IgD-negative memory B cell (primary cell): ENCODE data around the gene VPS37D. TPM values are rescaled to one million over a fixed set of nuclear protein-coding genes. Genes with fewer than 3 reads are reported as not detected.
"Not testable (repeated sequence)": the region's sequence is repeated elsewhere in the genome, so short reads cannot be mapped to it uniquely, and the experiment has no call there.

Source experiments
- H3K27ac Mint-ChIP-seq, 3 donors: one replicate each; pipeline ENCODE4 v1.8.0; 2020 to 2022; ENCODE audit warnings: mild to moderate bottlenecking in 3 of 3, mixed read lengths in 3 of 3, moderate library complexity in 1 of 3
- H3K27me3 Mint-ChIP-seq: one replicate; pipeline ENCODE4 v1.8.0; 2021; ENCODE audit warnings: mixed read lengths
- H3K36me3 Mint-ChIP-seq: one replicate; pipeline ENCODE4 v1.8.0; 2020; ENCODE audit warnings: mild to moderate bottlenecking, mixed read lengths
- H3K4me1 Mint-ChIP-seq, 3 donors: one replicate each; pipeline ENCODE4 v1.8.0; 2020 to 2022; ENCODE audit warnings: mixed read lengths in 3 of 3, mild to moderate bottlenecking in 1 of 3
- H3K4me3 Mint-ChIP-seq, 4 donors: one replicate each; pipeline ENCODE4 v1.8.0; 2020 to 2022; ENCODE audit warnings: mild to moderate bottlenecking in 4 of 4, mixed read lengths in 4 of 4, moderate library complexity in 3 of 4
- H3K9me3 Mint-ChIP-seq, 3 donors: one replicate each; pipeline ENCODE4 v1.8.0; 2020 to 2021; ENCODE audit warnings: mixed read lengths in 3 of 3, mild to moderate bottlenecking in 1 of 3
- polyA plus RNA-seq: library from polyadenylated mRNA; unstranded; fragments of 300-500 nt; fragmentation: Illumina TruSeq; gene quantifications from one replicate; pipeline ENCODE4 v1.2.3, GENCODE V29; 2021

Gene VPS37D
- polyA plus RNA-seq, 1 donor from 2014 or later, result 0.39 TPM

DNA sequence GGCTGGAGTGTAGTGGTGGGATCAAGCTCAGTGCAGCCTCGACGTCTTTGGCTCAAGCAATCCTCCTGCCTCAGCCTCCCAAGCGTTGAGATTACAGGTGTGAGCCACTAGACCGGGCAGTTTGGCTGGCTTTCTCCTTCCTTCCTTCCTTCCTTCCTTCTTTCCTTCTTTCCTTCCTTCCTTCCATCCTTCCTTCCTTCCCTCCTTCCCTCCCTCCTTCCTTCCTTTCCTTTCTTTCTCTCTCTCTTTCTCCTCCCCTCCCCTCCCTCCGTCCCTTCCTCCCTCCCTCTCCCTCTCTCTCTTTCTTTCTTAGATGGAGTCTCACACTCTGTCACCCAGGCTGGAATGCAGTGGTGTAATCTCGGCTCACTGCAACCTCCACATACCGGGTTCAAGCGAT is 7.6 kb upstream of the VPS37D start:
- Mint-ChIP-seq H3K9me3 (peaks cover 3 to 11% (median 4%) of the 10 kb centered on the region in 3 donors), H3K4me1 (peaks cover 0 to 1% (median 0%) of the 10 kb centered on the region in 3 donors), H3K36me3 (peaks cover 2% of the 10 kb centered on the region), H3K27ac (no peak overlapping the region), H3K4me3 (no peak overlapping the region), H3K27me3 (peaks cover 26% of the 10 kb centered on the region)

- H3K36me3 Mint-ChIP-seq, H3K4me1 Mint-ChIP-seq, H3K9me3 Mint-ChIP-seq, H3K27ac Mint-ChIP-seq, H3K4me3 Mint-ChIP-seq: not testable (repeated sequence)
- H3K27me3 Mint-ChIP-seq, result peaks cover 31% of the 10 kb centered on the region
Measured at GRCh38 chr7:73660594-73660993, 7.0 kb upstream of the VPS37D start.

- Mint-ChIP-seq H3K4me1 (peaks cover 0 to 3% (median 1%) of the 10 kb centered on the region in 3 donors), H3K9me3 (peaks cover 4 to 5% (median 5%) of the 10 kb centered on the region in 3 donors), H3K27ac (no peak overlapping the region), H3K36me3 (peaks cover 2% of the 10 kb centered on the region), H3K27me3 (peaks cover 32% of the 10 kb centered on the region), H3K4me3 (no peak overlapping the region)
Measured at GRCh38 chr7:73663033-73663432, 4.6 kb upstream of the VPS37D start.

GRCh38 chr7:73668103-73668885 is 663 bp downstream of the VPS37D start:
- peak overlapping the region; percentile 58 to 83 (median 75) for H3K4me3 Mint-ChIP-seq
- H3K27me3 Mint-ChIP-seq, result peaks cover 23% of the 10 kb centered on the region
- peaks cover 1% of the 10 kb centered on the region for H3K36me3 Mint-ChIP-seq
- H3K4me1 Mint-ChIP-seq, result peaks cover 0 to 6% (median 3%) of the 10 kb centered on the region in 3 donors
- peaks cover under 1 to 2% (median 1%) of the 10 kb centered on the region in 3 donors for H3K9me3 Mint-ChIP-seq
- peak overlapping the region in 1 of 3 donors; percentile 51 for H3K27ac Mint-ChIP-seq

- Mint-ChIP-seq H3K36me3 (no peaks in the 10 kb centered on the region), H3K9me3 (peaks cover 0 to 2% (median 0%) of the 10 kb centered on the region in 3 donors), H3K27me3 (peaks cover 21% of the 10 kb centered on the region), H3K4me3 (peak overlapping the region in 3 of 4 donors; percentile 58 to 83 (median 82)), H3K4me1 (peaks cover 0 to 6% (median 3%) of the 10 kb centered on the region in 3 donors), H3K27ac (peak overlapping the region in 1 of 3 donors; percentile 51)
Measured at GRCh38 chr7:73668886-73669230, 1.2 kb downstream of the VPS37D start.

DNA sequence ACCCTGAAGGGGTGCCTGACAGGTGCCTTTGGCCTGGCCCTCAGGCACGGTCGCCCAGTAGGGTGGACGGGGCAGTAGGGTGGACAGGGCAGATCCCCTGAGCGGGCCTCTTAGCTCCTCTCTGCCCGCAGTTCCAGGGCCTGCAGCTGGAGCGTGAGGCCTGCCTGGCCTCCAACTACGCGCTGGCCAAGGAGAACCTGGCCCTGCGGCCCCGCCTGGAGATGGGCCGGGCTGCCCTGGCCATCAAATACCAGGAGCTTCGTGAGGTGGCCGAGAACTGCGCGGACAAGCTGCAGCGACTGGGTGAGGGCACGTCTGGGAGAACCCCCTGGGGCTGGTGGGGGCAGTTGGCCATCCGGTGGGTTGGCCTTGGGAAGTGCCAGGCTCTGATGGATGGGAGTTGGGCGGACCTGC is 1.7 kb downstream of the VPS37D start:
- H3K4me1 Mint-ChIP-seq, result peaks cover 0 to 6% (median 3%) of the 10 kb centered on the region in 3 donors
- H3K36me3 Mint-ChIP-seq, result no peaks in the 10 kb centered on the region
- H3K9me3 Mint-ChIP-seq, result peaks cover 0 to 2% (median 0%) of the 10 kb centered on the region in 3 donors
- no peak overlapping the region for H3K4me3 Mint-ChIP-seq
- no peak overlapping the region for H3K27ac Mint-ChIP-seq
- H3K27me3 Mint-ChIP-seq, result peaks cover 17% of the 10 kb centered on the region

DNA sequence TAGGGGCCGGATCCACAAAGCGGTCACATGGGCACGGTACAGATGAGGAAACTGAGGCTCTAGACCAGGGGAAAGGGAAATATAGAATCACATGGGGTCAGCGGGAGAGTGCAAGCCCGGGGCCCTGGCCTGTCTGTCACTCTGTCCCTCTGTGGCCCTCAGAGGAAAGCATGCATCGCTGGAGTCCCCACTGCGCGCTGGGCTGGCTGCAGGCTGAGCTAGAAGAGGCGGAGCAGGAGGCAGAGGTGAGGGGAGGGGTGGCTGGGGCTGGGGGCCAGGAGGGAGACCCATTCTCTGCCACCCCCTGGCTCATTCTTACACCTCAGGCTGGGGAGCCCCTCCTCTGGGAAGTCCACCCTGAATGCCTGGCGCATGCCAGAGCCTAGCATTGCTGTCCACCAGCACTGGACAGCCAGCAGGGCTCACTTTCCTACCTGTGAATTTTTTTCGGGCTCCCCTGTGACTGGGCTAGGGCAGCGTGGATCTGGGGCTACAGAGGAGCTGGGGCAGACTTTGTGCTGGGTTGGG is 2.3 kb downstream of the VPS37D start:
- H3K27me3 Mint-ChIP-seq, result peaks cover 12% of the 10 kb centered on the region
- H3K9me3 Mint-ChIP-seq, result peaks cover 0 to 2% (median 0%) of the 10 kb centered on the region in 3 donors
- H3K36me3 Mint-ChIP-seq, result no peaks in the 10 kb centered on the region
- peak overlapping the region in 1 of 4 donors; percentile 44 for H3K4me3 Mint-ChIP-seq
- H3K4me1 Mint-ChIP-seq, result peaks cover 0 to 6% (median 3%) of the 10 kb centered on the region in 3 donors
- H3K27ac Mint-ChIP-seq, result no peak overlapping the region

DNA sequence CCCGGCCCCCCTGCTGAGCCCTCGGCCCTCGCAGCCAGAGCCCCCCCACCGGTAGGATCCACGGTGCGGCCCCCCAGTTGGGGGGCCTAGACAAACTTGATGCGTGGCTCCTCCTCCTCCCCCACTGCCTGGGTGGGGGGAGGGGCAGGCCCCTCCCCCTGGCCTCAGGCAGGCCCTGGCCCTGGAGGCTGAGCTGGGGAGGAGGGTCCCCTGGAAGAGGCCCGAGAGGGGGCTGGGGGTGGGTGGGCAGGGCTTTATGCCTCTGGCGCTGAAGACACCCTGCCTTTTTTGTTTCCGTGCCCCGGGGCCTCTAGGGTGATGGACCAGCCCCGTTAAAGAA is 3.7 kb downstream of the VPS37D start:
- H3K4me3 Mint-ChIP-seq, result no peak overlapping the region
- H3K4me1 Mint-ChIP-seq, result peaks cover 0 to 3% (median 3%) of the 10 kb centered on the region in 3 donors
- no peaks in the 10 kb centered on the region for H3K36me3 Mint-ChIP-seq
- peaks cover 6% of the 10 kb centered on the region for H3K27me3 Mint-ChIP-seq
- no peak overlapping the region for H3K27ac Mint-ChIP-seq
- no peaks in the 10 kb centered on the region for H3K9me3 Mint-ChIP-seq

DNA sequence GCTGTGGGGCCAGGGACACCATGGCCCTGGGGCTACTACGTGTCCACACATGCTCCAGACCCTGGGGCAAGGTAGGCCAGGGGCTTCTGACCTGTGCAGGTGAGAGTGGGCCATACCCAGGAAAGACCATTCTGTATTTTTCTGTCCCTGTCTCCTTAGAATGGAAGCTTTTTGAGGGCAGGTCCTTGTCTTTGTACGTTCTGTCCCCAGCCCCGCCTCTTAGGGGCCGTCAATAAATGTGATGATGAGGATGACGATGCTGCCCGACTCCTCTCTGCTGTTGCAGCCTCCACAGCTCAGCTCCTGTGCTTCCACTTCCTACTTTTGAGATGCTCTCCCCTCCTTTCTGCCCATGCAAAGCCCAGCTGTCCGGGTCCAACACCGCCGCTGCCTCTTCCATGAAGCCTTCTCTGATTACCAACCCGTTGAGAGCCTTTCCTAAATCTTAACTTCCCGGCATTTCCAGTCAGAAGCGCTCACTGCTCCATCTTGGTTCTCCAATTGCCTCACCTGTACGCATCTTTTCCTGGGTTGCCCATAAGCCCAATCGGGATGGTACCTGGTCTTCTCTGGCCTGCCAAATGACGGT is 4.3 kb downstream of the VPS37D start:
- H3K9me3 Mint-ChIP-seq, result no peaks in the 10 kb centered on the region

GRCh38 chr7:73674468-73675124 is 7.0 kb downstream of the VPS37D start:
- no peak overlapping the region for H3K4me3 Mint-ChIP-seq
- no peak overlapping the region for H3K27ac Mint-ChIP-seq

More for the DNA sequence above, 4.3 kb downstream of the VPS37D start:
- Mint-ChIP-seq H3K4me1 (peaks cover 0 to 3% (median 3%) of the 10 kb centered on the region in 3 donors), H3K27me3 (peaks cover 6% of the 10 kb centered on the region), H3K27ac (peak overlapping the region in 1 of 3 donors; percentile 13), H3K4me3 (peak overlapping the region in 1 of 4 donors; percentile 67), H3K36me3 (no peaks in the 10 kb centered on the region)

GRCh38 chr7:73676062-73676461 is 8.4 kb downstream of the VPS37D start:
- H3K4me1 Mint-ChIP-seq, H3K4me3 Mint-ChIP-seq, H3K36me3 Mint-ChIP-seq, H3K27me3 Mint-ChIP-seq, H3K9me3 Mint-ChIP-seq, H3K27ac Mint-ChIP-seq: not testable (repeated sequence)

More at GRCh38 chr7:73674468-73675124, 7.0 kb downstream of the VPS37D start:
- no peaks in the 10 kb centered on the region for H3K36me3 Mint-ChIP-seq
- H3K4me1 Mint-ChIP-seq, result peaks cover 0 to 2% (median 0%) of the 10 kb centered on the region in 3 donors
- peaks cover 1% of the 10 kb centered on the region for H3K27me3 Mint-ChIP-seq
- no peaks in the 10 kb centered on the region for H3K9me3 Mint-ChIP-seq

- H3K27me3 Mint-ChIP-seq, result no peaks in the 10 kb centered on the region
- peak overlapping the region in 2 of 4 donors; percentile 25 to 81 for H3K4me3 Mint-ChIP-seq
- H3K9me3 Mint-ChIP-seq, result no peaks in the 10 kb centered on the region
- H3K4me1 Mint-ChIP-seq, result peaks cover 15 to 16% (median 15%) of the 10 kb centered on the region in 3 donors
- H3K27ac Mint-ChIP-seq, result peak overlapping the region in 1 of 3 donors; percentile 25
- no peaks in the 10 kb centered on the region for H3K36me3 Mint-ChIP-seq
Measured at GRCh38 chr7:73678862-73679261, 11.2 kb downstream of the VPS37D start.

- H3K9me3 Mint-ChIP-seq, result no peaks in the 10 kb centered on the region
- no peaks in the 10 kb centered on the region for H3K36me3 Mint-ChIP-seq
- no peaks in the 10 kb centered on the region for H3K27me3 Mint-ChIP-seq
- H3K27ac Mint-ChIP-seq, result peak overlapping the region in 1 of 3 donors; percentile 25
- peaks cover 16 to 18% (median 17%) of the 10 kb centered on the region in 3 donors for H3K4me1 Mint-ChIP-seq
- H3K4me3 Mint-ChIP-seq, result peak overlapping the region in 1 of 4 donors; percentile 75
Measured at GRCh38 chr7:73679709-73680108, 12.1 kb downstream of the VPS37D start.

DNA sequence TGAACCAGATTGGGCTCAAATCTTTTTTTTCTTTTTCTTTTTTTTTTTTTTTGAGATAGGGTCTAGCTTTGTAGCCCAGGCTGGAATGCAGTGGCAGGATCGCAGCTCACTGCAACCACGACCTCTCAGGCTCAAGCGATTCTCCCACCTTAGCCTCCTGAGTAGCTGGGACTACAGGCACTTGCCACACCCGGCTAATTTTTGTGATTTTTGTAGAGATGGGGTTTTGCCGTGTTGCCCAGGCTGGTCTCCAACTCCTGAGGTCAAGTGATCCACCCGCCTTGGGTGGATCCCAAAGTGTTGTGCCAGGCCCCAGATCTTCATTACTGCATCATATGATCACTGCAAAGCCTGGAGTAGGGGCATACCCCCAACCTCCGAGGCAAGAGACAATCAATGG is 12.9 kb downstream of the VPS37D start:
- Mint-ChIP-seq H3K4me1 (peaks cover 16 to 18% (median 17%) of the 10 kb centered on the region in 3 donors), H3K36me3 (no peaks in the 10 kb centered on the region), H3K9me3 (no peaks in the 10 kb centered on the region), H3K4me3 (peak overlapping the region in 3 of 4 donors; percentile 12 to 98 (median 97)), H3K27me3 (no peaks in the 10 kb centered on the region), H3K27ac (peak overlapping the region in 2 of 3 donors; percentile 20 to 61)

GRCh38 chr7:73681031-73681430 is 13.4 kb downstream of the VPS37D start:
- peak overlapping the region in 1 of 3 donors; percentile 61 for H3K27ac Mint-ChIP-seq
- H3K4me3 Mint-ChIP-seq, result peak overlapping the region; percentile 65 to 98 (median 88)
- no peaks in the 10 kb centered on the region for H3K9me3 Mint-ChIP-seq
- no peaks in the 10 kb centered on the region for H3K36me3 Mint-ChIP-seq
- no peaks in the 10 kb centered on the region for H3K27me3 Mint-ChIP-seq
- H3K4me1 Mint-ChIP-seq, result peaks cover 16 to 18% (median 18%) of the 10 kb centered on the region in 3 donors
